Measurements from ENCODE around the gene DAGLA.

The DAGLA gene

GRCh38 chr11:61779666-61780525 is 99.7 kb downstream of the DAGLA start:
- H3K27me3 ChIP-seq (replicated peaks; ENCODE audit: insufficient read depth, low read length), result peaks cover 7% of the 10 kb centered on the region
- H3K9me2 ChIP-seq (replicated peaks; ENCODE audit: insufficient read depth, low read length), result no peaks in the 10 kb centered on the region
- H3K4me3 ChIP-seq (ENCODE audit: low read length), result no peak overlapping the region
- H3K4me2 ChIP-seq (ENCODE audit: low read depth, low read length), result no peak overlapping the region
- no peaks in the 10 kb centered on the region for H3K79me2 ChIP-seq (ENCODE audit: low read length)
- TF ChIP-seq EZH2phosphoT487 (IDR thresholded peaks at IDR 0.05; ENCODE audit: low read length) (no peak), EZH2 (optimal IDR thresholded peaks at IDR 0.05; ENCODE audit: low read depth, low read length) (no peak), CTCF (IDR thresholded peaks at IDR 0.05; ENCODE audit: low read length) (no peak)
- no peaks in the 10 kb centered on the region for H3K9me3 ChIP-seq (replicated peaks; ENCODE audit: insufficient read depth, low read length)
- no peaks in the 10 kb centered on the region for H3K4me1 ChIP-seq (ENCODE audit: low read length)
- no peak overlapping the region for H2AFZ ChIP-seq (ENCODE audit: low read length)
- no peak overlapping the region for H3K9ac ChIP-seq (ENCODE audit: low read length)
- no peaks in the 10 kb centered on the region for H4K20me1 ChIP-seq (ENCODE audit: insufficient read depth, low read length)
- no peak for DNase-seq
- no peaks in the 10 kb centered on the region for H3K36me3 ChIP-seq (replicated peaks; ENCODE audit: insufficient read depth, low read length)
- H3F3A ChIP-seq (ENCODE audit: insufficient read depth, low read length), result no peaks in the 10 kb centered on the region
- no peak overlapping the region for H3K27ac ChIP-seq (ENCODE audit: low read length)

- Histone ChIP-seq H3K79me2 (ENCODE audit: low read length) (no peaks in the 10 kb centered on the region), H3K27ac (ENCODE audit: low read length) (no peak overlapping the region), H3K36me3 (replicated peaks; ENCODE audit: insufficient read depth, low read length) (no peaks in the 10 kb centered on the region), H4K20me1 (ENCODE audit: insufficient read depth, low read length) (no peaks in the 10 kb centered on the region), H3K4me2 (ENCODE audit: low read depth, low read length) (no peak overlapping the region), H3K9me2 (replicated peaks; ENCODE audit: insufficient read depth, low read length) (no peaks in the 10 kb centered on the region), H3K9me3 (replicated peaks; ENCODE audit: insufficient read depth, low read length) (no peaks in the 10 kb centered on the region), H2AFZ (ENCODE audit: low read length) (no peak overlapping the region), H3F3A (ENCODE audit: insufficient read depth, low read length) (no peaks in the 10 kb centered on the region), H3K4me3 (ENCODE audit: low read length) (no peak overlapping the region), H3K27me3 (replicated peaks; ENCODE audit: insufficient read depth, low read length) (no peaks in the 10 kb centered on the region), H3K4me1 (ENCODE audit: low read length) (no peaks in the 10 kb centered on the region), H3K9ac (ENCODE audit: low read length) (no peak overlapping the region)
- TF ChIP-seq CTCF (IDR thresholded peaks at IDR 0.05; ENCODE audit: low read length) (no peak), EZH2 (optimal IDR thresholded peaks at IDR 0.05; ENCODE audit: low read depth, low read length) (no peak), EZH2phosphoT487 (IDR thresholded peaks at IDR 0.05; ENCODE audit: low read length) (no peak)
- no peak for DNase-seq
Measured at GRCh38 chr11:61780581-61781162, 100.5 kb downstream of the DAGLA start.

GRCh38 chr11:61781585-61781984 is 101.4 kb downstream of the DAGLA start:
- Histone ChIP-seq H3K79me2 (ENCODE audit: low read length) (no peaks in the 10 kb centered on the region), H3K9me2 (replicated peaks; ENCODE audit: insufficient read depth, low read length) (no peaks in the 10 kb centered on the region), H3K27me3 (replicated peaks; ENCODE audit: insufficient read depth, low read length) (no peaks in the 10 kb centered on the region), H2AFZ (ENCODE audit: low read length) (no peak overlapping the region), H3K4me3 (ENCODE audit: low read length) (no peak overlapping the region), H3K27ac (ENCODE audit: low read length) (no peak overlapping the region), H3K4me1 (ENCODE audit: low read length) (no peaks in the 10 kb centered on the region), H3K36me3 (replicated peaks; ENCODE audit: insufficient read depth, low read length) (no peaks in the 10 kb centered on the region), H3F3A (ENCODE audit: insufficient read depth, low read length) (no peaks in the 10 kb centered on the region), H3K9me3 (replicated peaks; ENCODE audit: insufficient read depth, low read length) (no peaks in the 10 kb centered on the region), H3K4me2 (ENCODE audit: low read depth, low read length) (no peak overlapping the region), H4K20me1 (ENCODE audit: insufficient read depth, low read length) (no peaks in the 10 kb centered on the region), H3K9ac (ENCODE audit: low read length) (no peak overlapping the region)
- DNase-seq, result no peak
- TF ChIP-seq CTCF (IDR thresholded peaks at IDR 0.05; ENCODE audit: low read length), result no peak

Data from MM.1S (cell line).